ENCODE data around the gene ZYG11B. TPM values are rescaled to one million over a fixed set of nuclear protein-coding genes. Genes with fewer than 3 reads are reported as not detected.
"Not testable (repeated sequence)": the region's sequence is repeated elsewhere in the genome, so short reads cannot be mapped to it uniquely, and the experiment has no call there.

ZYG11B gene
- total RNA-seq, 4 donors from 2014 or later: 23.4 to 46.2 (median 42.1) TPM

DNA sequence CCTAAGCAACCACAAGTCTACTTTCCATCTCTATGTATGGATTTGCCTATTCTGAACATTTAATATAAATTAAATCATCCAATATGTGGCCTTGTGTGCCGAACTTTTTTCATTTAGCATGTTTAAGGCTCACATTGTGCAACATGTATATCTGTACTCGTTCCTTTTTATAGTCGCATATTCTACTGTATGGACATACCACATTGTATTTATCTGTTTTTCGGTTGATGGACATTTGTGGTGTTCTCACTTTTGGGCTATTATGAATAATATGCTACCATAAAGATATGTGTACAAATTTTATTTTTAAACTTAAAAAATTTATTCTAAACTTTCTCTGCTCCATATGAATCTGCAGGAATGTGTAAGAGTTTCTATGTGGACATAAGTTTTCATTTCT is 129.3 kb downstream of the ZYG11B start:
- TF ChIP-seq, protein P1, sequence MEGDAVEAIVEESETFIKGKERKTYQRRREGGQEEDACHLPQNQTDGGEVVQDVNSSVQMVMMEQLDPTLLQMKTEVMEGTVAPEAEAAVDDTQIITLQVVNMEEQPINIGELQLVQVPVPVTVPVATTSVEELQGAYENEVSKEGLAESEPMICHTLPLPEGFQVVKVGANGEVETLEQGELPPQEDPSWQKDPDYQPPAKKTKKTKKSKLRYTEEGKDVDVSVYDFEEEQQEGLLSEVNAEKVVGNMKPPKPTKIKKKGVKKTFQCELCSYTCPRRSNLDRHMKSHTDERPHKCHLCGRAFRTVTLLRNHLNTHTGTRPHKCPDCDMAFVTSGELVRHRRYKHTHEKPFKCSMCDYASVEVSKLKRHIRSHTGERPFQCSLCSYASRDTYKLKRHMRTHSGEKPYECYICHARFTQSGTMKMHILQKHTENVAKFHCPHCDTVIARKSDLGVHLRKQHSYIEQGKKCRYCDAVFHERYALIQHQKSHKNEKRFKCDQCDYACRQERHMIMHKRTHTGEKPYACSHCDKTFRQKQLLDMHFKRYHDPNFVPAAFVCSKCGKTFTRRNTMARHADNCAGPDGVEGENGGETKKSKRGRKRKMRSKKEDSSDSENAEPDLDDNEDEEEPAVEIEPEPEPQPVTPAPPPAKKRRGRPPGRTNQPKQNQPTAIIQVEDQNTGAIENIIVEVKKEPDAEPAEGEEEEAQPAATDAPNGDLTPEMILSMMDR (IDR thresholded peaks at IDR 0.05): no peak
- ATAC-seq (ENCODE audit: low FRiP score) (no peak), DNase-seq (ENCODE audit: low spot score) (no peak)

DNA sequence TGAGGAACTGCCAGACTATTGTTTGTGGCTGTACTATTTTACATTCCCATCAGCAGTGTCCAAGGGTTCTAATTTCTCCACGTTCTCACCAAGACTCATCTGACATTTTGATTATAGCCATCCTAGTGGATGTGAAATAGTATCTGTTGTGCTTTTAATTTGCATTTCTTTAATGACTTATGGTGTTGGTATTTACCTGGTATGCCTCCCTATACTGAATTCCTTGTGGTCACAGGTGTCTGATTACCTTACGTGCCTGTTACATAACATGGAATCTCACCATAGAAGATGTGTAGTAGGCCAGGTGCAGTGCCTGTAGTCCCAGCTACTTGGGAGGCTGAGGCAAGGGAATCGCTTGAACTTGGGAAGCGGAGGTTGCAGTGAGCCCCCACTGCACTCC is 129.8 kb downstream of the ZYG11B start:
- no peak for DNase-seq (ENCODE audit: low spot score)
- no peak for ATAC-seq (ENCODE audit: low FRiP score)
- TF ChIP-seq, protein P1 (IDR thresholded peaks at IDR 0.05): no peak

DNA sequence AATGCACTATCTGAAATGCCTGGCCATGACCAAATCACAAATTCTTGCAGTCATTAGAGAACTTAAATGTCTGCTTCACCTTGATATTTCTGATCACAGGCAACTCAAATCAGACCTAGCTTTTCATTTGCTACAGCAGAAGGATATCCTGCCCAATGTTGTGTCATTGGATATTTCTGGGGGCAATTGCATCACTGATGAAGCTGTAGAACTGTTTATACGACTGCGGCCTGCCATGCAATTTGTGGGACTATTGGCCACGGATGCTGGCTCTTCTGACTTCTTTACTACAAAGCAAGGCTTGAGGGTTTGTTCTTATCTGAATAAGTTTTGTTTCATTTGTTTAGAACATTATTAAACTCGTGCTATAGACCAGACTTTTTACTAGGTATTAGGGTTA is 131.2 kb downstream of the ZYG11B start:
- DNase-seq (ENCODE audit: low spot score): no peak
- TF ChIP-seq, protein P1 (IDR thresholded peaks at IDR 0.05): no peak
- no peak for ATAC-seq (ENCODE audit: low FRiP score)

DNA sequence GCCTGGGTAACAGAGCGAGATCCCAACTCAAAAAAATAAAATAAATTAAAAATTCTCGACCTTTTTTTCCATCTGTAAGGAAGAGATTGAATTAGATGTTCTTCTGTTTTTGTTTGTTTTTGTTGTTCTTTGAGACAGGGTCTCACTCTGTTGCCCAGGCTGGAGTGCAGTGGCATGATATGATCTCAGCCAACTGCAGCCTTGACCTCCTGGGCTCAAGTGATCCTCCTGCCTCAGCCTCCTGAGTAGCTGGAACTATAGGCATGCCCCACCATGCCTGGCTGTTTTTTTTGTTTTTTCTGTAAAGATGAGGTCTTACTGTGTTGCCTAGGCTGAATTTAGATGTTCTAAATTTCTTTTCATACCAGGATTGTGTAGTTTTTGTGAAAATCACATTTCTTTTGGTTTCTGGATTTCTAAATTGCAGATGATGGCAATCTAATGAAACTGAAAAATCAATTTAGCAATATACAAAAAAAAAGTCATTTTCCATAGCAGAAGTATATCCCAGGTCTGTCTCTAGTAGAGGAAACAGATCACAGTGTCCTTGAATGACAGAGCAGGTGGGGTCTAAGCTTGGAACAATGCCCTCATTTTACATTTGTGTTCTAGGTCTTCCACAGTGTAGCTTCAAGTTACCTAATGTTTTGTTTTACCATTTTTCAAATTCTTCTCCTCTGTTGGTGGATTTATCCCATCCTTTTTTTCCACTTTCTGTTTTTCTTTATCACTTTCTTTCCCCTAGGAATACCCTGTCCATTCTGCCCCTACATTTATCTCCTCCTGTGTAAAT is 136.6 kb downstream of the ZYG11B start:
- ATAC-seq (ENCODE audit: low FRiP score) (no peak), DNase-seq (ENCODE audit: low spot score) (no peak)
- TF ChIP-seq, protein P1 (IDR thresholded peaks at IDR 0.05): no peak

DNA sequence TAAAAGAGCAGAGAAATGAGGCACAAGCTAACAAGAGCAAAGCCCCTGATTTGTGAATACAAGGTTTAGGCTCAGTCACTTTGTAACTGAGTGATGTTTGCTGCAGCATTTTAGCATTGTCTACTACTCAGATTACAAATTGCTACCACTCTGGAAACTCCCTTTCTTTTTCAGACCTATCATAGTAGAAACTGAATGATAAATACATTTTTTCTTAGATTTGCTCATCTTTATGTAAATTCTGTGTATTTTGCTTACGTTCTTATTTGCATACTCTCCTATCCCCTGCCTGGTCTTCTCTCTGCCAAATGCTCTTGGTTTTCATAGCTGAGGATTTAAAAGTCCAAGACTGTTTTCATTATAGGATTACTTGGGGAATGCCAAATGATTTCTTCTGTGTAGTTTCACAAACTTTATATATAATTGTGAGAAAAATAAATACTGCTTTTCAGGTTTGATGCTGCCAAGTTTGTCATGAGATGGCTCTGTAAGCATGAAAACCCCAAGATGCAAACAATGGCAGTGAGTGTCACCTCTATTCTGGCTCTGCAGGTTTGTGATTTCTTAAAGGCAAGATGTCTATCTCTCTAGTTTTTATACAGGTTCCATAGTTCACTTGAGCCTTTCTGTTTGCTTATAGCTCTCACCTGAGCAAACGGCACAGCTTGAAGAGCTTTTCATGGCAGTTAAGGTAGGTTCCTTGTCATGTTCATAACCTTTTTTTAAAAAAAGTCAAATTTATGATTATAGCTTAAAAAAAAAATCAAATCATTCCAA is 141.0 kb downstream of the ZYG11B start:
- ATAC-seq (ENCODE audit: low FRiP score) (no peak), DNase-seq (ENCODE audit: low spot score) (no peak)
- TF ChIP-seq, protein P1 (IDR thresholded peaks at IDR 0.05): no peak

DNA sequence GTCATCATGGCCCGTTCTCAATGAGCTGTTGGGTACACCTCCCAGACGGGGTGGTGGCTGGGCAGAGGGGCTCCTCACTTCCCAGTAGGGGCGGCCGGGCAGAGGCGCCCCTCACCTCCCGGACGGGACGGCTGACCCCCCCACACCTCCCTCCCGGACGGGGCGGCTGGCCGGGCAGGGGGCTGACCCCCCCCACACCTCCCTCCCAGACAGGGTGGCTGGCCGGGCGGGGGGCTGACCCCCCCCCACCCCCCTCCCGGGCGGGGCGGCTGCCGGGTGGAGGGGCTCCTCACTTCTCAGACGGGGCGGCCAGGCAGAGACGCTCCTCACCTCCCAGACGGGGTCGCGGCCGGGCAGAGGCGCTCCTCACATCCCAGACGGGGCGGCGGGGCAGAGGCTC is 143.5 kb downstream of the ZYG11B start:
- not testable (repeated sequence) for DNase-seq (ENCODE audit: low spot score); ATAC-seq (ENCODE audit: low FRiP score)

DNA sequence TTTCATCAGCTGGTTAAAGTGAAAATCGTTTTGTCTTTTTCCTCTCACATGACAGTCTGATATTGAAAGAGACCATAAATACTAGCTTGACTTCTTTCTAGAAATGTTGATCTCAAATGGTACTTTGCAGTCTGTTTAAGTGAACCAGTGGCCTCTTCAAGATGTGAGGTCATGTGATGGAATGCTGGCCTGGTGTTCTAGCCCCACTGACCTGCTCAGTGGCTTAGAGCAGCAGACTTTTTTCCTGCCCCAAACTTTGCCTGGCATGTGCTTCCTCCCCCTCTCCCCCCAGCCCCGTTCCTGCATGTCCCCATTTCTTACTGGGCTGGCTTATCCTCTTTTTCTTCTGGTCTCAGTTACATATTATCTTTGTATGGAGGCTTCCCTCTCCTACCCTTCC is 150.6 kb downstream of the ZYG11B start:
- DNase-seq (ENCODE audit: low spot score) (no peak), ATAC-seq (ENCODE audit: low FRiP score) (no peak)
- TF ChIP-seq, protein P1 (IDR thresholded peaks at IDR 0.05): no peak

Small RNA genes within 50 kb of the gene (small RNA-seq; reads per million reads assigned to genes)
- not detected for gene RN7SL62P
- not detected for gene RNU2-30P
- not detected for gene RNU6-969P

Other genes with a start within 250 kb of the ZYG11B start
- gene TUT4, start 173.4 kb upstream of the ZYG11B start, total RNA-seq: 10 to 100 TPM; 26.2 to 56.4 (median 42.4) TPM
- 10 to 100 TPM in 3 of 4 donors, 1 to 10 TPM in 1; 8.6 to 23.0 (median 16.3) TPM for gene GPX7, start 124.1 kb upstream of the ZYG11B start, total RNA-seq
- not detected for gene SHISAL2A, start 93.3 kb upstream of the ZYG11B start, total RNA-seq
- 10 to 100 TPM in 3 of 4 donors, 1 to 10 TPM in 1; 8.2 to 26.5 (median 14.0) TPM for gene COA7, start 28.1 kb upstream of the ZYG11B start, total RNA-seq
- under 1 TPM in 1 of 4 donors, not detected in 3; 0.24 TPM for gene ZYG11A, start 116.3 kb downstream of the ZYG11B start, total RNA-seq
- gene ECHDC2, start 195.3 kb downstream of the ZYG11B start, total RNA-seq: 100 to 1,000 TPM in 1 of 4 donors, 10 to 100 TPM in 3; 93.8 to 188 (median 96.7) TPM
- 100 to 1,000 TPM in 3 of 4 donors, 10 to 100 TPM in 1; 92.7 to 174 (median 126) TPM for gene SCP2, start 200.8 kb downstream of the ZYG11B start, total RNA-seq

Measured in omental fat pad (tissue), 4 donors.